HG03280 (cell line): ENCODE results near the gene LRPAP1.
"Not testable (repeated sequence)": the region's sequence is repeated elsewhere in the genome, so short reads cannot be mapped to it uniquely, and the experiment has no call there.

Experiments used
- ATAC-seq: cut with Tn5 transposase; IDR thresholded peaks from one replicate; pipeline ENCODE4 v1.9.1; 2021; ENCODE audit warnings: mild to moderate bottlenecking, moderate library complexity; ENCODE audit not compliant: unreplicated experiment

Gene LRPAP1

DNA sequence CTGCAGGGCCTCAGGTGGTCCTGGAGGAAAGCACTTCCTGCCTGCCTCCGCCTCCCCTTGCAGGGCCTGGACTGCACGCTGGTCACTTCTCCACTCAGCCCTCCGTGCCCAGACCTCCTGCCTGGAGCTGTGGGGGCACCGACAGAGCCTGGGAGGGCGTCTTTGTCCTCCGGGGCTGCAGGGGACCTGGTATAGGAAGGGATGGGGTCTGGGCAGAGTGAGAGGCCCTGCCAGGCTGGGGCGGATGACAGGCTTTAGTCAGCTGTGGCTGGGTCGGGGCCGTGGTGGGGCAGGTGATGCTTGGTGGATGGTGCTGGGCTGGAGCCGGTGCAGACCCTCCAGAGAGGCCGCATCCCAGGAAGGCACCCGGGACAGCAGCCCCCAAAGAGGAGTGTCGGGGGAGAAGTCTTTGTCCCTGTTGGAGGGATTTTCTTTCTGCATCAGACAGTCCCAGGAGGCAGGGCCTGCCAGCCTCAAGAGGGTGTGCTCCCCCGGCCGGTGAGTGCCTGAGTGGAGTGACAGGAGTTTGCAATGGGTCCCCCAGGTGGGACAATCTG lies 67.8 kb downstream of the LRPAP1 start:
- no peak for ATAC-seq

DNA sequence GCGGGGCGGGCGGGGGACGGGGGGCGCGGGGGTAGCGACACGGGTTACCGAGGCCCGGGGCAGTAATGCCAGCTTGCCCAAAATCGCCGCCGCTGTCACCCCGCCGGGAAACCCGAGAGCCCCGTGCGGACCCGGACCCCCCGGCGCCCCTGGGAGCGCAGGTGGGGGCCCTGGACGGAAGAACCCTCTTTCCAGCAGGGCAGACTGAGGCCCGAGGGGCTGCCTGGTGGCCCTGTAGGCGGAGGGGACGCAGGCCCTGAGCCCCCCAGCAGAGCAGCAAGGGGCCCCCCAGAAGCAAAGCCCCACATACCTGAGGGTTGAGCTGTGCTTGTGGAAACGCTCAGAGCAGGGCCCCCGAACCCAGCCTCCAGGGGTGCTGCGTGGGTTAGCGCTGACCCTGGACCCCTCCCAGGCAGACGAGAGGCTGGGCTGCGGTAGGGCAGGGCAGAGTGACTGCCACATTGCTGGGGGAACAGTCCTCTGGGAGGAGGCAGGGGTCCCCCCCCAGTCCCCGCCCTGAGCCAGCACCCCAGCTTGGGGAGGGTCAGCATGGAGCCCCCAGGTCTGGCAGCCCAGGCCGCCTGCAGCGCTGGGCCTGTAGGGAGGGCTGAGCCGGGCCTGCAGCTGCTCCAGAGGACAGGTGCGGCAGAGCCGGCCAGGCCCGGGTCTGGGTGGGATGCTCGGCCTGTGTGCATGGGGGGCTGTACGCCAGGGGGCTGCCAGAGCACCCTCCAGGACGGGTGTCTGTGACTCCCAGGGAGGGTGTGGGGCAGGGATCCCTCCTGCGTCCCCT lies 68.5 kb downstream of the LRPAP1 start:
- no peak for ATAC-seq

DNA sequence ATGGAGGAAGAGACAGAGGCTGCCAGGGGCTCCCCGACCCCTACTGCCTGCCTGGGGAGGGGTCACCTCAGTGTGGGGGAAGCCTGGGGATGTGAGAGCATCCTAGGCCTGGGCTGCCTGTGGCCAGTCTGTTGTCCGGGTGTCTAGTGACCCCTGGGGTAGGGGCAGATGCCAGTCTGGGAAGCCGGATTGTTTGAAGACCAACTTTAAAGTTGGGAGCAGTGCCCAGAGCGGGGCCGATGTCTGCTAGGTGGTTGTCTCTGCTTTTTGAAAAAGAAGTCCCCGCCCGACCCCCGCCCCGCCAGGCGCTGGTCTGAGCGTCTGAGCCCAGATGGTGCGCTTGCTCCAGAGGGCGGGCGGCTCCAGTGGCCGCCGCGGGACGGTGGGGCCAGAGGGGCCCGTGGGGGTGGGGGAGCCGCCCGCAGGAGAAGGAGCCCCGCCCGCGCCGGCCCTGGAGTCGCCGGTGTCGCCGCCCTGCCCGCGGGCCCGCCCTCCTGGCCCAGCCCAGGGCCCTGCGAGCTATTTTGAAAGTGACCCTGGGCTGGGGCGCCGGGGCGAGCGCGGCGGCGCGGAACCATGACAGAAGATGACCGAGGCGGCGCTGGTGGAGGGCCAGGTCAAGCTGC lies 69.3 kb downstream of the LRPAP1 start, which contains the start of gene DOK7:
Gene DOK7, plus strand, starts transcription at position 517 of the 626 bp plus-strand sequence. Its CDS starts 70 bp downstream, at position 587.
- no peak for ATAC-seq

DNA sequence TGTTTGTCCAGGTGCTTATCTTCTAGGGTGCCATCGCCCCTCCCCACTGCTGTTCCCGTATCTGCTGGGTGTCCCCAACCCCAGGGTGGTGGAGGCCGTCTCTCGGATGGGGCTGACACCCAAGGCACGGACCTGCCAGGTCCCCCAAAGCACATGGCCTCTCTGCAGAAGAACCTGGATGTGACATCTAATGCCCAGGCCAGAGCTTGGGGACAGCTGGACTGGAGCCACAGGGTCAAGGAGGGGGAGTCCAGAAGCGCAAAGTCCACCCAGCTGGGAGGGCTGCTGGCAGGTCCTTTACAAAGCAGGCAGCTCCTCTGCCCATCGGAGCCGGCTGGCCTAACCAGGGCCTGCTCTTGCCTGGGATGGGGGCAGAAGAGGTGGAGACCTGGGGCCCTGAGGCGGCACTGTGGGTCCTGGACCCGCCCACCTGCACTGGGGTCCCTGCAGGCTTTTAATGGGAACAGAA lies 69.9 kb downstream of the LRPAP1 start:
- ATAC-seq = no peak

DNA sequence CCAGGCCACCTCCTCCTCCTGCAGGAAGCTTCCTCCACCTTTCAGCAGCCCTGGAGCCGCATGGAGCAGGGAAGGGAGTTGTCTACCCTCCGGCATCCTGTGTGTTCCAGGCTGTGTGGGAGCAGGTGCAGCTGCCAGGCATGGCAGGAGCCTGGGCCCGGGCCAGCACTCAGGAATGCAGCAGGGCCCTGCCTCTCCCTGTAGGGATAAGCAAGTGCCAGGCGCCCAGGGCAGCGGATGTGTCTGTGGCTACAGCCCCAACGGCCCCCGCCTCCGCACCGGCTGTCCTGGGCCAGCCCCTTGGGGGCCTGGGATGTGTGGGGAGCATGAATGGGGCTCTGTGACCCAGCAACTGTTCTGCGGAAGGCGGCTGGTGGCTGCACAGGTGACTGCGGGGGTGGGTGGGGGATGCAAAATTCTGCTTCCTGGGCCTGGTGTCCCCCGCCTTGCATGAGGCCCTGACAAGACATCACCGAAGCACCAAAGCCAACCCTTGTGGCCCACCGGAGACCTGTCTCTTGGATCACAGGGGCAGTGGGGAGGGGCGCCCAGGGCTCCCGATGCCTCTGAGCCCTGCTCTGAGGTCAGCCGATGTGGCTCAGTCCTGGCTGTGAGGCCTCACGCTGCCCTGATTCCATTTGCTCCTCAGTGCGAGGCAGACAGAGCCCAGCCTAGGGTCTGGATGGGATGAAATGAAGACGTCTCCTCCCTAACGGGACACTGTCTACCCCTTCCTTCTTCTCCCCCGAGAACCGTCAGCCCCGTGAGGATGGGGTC lies 70.5 kb downstream of the LRPAP1 start:
- no peak for ATAC-seq

DNA sequence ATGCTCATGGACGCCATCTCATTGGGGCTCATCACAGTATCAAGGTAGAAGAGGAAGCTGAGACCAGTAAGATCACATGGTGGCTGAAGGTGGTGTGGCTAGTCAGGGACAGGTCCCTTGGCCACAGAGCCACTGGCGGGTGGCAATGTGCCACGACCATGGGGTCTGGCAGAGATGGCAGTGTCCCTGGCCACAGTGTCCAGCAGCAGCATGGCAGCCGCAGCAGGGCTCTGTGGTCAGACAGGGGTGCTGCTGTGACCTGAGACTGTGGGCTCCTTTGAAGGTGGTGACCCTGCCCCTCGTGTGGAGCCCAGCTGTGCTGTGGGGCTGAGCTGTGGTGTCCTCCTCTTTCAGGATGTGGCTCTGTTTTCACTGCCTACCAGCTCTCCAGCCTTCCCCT lies 71.3 kb downstream of the LRPAP1 start:
- ATAC-seq = no peak

DNA sequence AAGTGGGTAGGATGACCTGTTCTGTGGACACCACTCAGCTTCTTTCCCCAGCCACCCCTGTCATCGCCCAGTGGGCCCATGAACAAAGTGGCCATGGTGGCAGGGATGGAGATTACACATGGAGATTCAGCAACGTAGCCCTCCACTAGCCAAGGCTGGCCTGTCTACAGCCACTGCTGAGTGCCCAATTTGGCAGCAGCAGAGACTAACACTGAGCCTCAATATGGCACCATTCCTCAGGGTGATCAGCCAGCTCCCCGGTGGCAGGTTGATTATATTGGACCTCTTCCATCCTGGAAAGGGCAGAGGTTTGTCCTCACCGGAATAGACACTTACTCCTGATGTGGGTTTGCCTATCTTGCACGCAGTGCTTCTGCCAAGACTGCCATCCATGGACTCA lies 73.1 kb downstream of the LRPAP1 start:
- ATAC-seq = not testable (repeated sequence)

DNA sequence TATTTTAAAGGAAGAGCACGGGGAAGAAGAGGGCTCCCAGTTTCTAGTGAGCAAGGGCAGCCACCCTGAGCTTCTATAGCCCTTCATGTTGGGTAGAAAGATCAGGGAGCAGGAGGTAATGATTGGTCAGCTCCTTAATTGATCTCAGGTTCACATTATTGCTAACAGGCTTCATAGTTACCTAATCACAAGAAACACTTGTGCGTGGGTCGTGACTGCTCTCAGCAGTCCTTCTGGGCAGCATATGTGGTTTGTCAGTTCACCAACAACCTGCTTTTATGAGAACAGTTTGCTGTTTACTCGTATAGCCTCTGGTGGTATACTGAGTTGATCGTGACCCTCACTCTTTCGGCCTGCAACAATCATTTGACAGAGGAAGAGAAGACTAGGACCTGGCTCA lies 73.9 kb downstream of the LRPAP1 start:
- ATAC-seq = no peak

DNA sequence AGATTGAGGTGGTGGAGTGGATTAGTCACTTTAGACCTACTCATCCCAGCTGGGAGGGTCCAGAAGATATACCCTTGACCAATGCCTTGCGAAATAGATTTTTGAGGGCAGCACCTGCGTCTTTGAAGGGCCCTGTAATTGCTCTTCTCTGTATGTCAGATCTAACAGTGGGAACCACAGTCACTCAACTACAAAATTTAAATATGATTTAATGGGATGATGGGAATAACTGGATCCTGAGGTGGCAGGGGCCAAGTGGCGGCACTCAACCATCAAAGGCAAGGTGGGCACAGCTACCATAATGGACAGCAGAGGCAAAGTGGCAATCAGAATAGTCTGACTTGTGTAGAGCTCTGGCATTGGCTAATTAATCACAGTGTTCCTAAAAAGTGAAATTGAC lies 76.6 kb downstream of the LRPAP1 start:
- ATAC-seq = not testable (repeated sequence)
